ENCODE results near the gene CEP192.

Gene CEP192

DNA sequence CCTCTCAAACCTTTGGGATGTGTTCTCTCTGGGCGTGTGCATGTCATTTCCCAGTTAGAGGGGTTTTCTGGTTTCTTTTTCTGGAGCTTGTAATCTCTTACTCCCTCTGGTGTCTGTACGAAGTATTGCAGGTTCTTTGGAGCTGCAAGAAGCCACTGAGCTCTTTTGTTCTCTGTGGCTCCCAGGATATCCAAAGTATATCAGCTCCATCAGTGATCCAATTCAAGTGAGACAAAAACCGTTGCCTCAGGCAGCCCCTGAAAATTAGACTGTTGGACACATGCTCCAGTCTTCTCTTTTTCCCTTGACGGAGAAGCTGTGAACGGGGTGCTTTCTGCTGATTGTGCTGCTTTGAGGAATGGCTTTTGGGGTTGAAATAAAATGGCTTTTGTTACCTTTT is 168.4 kb downstream of the CEP192 start:
- no peak for DNase-seq

DNA sequence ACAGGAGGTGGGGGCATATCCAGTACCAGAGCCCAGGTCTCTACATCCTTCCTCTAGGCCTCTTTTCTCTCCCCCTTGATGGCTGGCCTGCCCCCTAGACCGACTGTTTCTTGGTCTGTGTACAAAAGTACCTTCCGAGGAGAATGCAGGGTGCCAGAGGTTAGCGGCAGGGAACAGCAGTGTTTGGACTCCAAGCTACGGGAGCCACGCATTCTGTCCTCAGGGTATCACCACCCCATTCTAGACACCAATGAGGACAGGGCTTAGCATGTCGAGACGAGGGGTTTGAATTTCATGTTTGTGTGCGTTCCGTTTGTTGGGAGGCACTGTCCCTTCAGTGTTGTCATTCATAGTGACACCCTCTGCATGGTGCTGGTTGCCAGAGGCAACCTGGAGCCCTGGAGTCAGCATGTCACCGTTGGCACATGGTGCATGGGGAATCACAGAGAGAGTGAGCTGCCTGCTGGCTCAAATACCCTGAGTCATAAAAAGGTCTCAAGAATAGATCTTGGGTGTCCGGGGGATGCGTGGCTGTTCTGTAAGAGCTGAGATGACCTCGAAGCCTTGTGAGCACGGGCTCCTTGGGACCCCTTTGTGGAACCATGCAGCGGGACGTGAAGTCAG is 170.2 kb downstream of the CEP192 start:
- no peak for DNase-seq

DNA sequence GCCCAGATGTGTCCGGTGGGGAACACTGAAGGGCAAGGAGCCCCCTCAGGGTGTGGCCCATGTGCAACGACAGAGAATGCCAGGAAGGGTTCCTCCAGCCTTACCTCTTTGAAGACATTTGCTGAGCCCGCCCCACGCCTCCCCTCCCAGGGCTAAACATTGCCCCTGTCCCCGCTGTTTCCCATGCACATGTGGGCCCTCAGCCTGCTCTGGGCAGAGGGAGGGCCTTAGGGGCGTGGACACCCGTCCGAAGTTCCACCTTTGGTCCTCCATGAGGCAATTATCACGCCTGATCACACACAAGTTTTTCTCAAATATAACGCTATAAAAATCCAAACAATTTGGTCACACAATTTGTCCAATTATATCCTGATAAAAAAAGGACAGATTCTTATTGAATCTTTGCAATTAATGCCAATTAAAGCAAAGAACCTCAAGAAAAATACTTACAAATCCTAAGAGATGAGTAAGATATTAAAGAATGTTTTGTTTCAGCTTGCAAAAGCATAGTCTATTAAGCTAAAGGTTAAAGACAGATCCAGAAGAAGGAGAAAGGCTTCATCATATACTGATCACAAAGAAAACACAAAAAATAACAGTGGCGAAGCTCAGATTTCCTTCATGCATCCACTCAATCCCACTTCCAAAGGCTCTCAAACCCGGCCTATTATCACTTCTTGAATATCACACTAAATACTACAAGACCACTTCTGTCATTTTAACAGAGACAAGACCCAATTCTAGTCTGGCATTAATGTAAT is 172.2 kb downstream of the CEP192 start:
- DNase-seq: no peak

DNA sequence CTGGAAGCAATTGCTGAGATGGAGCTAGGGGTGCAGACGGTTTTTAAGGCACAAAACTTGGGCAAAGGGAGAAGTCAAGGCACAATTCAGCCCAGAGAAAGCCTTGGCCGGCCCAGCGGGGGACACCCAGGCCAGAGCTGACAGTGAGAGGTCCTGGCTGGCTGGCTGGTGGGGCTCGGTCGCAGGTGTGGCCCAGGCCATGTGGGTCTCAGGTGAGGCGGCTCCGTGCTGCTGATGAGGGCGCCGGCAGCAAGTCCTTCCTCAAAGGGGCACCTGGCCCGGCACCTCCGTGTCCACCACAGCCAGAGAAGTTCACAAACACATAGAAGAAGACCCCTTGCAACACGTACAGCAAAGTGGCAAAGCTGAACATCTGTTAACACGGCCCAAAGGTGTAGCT is 173.2 kb downstream of the CEP192 start:
- DNase-seq: no peak

DNA sequence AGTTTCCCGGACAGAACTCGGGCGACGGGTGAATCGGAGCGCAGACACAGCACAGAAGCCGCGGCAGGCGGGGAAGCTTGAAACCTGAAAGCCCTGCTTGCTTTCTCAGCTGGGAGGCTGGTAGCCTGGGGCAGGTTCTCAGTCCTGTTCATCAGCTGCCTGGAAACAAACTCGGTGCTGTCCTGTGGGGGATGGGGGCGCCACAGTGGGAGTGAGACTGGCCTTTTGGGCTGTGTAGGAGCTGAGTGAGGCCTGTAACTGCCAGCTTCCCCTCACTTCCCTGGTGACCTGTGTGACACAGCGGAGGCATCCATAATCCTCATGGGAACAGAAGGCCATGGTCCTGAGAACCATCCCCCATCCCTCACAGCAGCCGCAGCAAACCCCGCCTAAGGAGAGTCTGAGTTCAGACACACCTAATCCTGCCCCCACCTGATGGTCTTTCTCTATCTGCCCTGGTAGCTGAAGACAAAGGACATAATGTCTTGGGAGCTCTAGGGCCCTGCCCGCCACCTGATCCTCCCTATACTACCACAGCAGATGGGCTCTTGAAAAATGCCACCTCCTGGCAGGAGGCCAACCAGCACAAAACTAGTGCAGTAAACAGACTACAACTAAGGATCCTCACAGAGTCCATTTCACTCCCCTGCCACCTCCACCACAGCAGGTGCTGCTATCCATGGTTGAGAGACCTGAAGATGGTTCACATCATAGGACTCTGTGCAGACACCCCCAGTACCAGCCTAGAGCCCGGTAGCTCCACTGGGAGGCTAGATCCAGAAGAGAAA is 174.7 kb downstream of the CEP192 start:
- peak; percentile 19 for DNase-seq

DNA sequence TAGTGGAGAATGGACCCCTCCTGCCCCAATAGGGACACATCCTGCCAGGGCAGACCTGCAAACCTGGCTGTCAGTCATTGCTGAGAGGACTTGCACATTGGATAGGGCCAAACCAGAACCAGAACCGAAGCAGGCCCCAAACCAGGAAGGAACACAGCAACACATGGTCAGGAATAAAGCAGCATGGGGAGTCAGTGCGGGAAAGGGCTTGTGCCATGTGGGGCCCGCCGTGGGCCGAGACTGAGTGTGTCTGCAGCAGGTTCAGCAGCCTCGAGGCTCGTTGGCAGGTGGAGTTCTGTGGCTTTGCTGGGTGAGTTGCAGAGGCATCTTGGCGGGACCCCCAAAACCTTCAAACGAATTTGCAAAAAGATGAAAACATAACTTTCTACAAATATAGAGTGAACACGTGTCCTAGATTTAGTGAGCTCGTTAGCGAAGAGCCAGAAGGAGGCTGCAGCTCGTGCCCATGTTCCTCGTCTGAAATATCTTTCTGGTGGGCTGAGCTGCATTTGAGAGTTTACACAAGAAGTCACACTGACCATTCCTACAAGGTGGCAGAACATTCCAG is 182.5 kb downstream of the CEP192 start:
- no peak for DNase-seq

Data from DMS 273 treated with DMSO at 0.1 percent for 48 hours (cell line).